Astrocyte (in vitro differentiated cells and primary cell): Measurements from ENCODE around the gene SMIM12. TPM values are rescaled to one million over a fixed set of nuclear protein-coding genes. Genes with fewer than 3 reads are reported as not detected.

Experiments
- DNase-seq: peaks from one replicate; pipeline ENCODE4 v3.0.0-alpha.2; 2010; ENCODE audit warnings: low read depth
- FAIRE-seq: peaks from 2 replicates; lab custom pipeline; 2011; peaks lifted over from hg19 to GRCh38; lab: Jason Lieb, UNC
- H2AFZ ChIP-seq: 2 replicates; pipeline ENCODE4 v1.6.0; 2012; ENCODE audit warnings: low read depth, low read length, inconsistent platforms
- H3K27ac ChIP-seq: 2 replicates; pipeline ENCODE4 v1.5.1; 2011; ENCODE audit warnings: low read depth, low read length, inconsistent platforms
- H3K27me3 ChIP-seq: 2 replicates; pipeline ENCODE4 v1.6.0; 2011; ENCODE audit warnings: low read length, inconsistent platforms; ENCODE audit not compliant: insufficient read depth
- H3K36me3 ChIP-seq: 2 replicates; pipeline ENCODE4 v1.5.1; 2011; ENCODE audit warnings: low read length, inconsistent platforms; ENCODE audit not compliant: insufficient read depth
- H3K4me1 ChIP-seq: 2 replicates; pipeline ENCODE4 v1.5.1; 2011; ENCODE audit warnings: low read length, inconsistent platforms; ENCODE audit not compliant: insufficient read depth
- H3K4me2 ChIP-seq: 2 replicates; pipeline ENCODE4 v1.6.0; 2012; ENCODE audit warnings: low read length, inconsistent platforms
- H3K4me3 ChIP-seq: 2 replicates; pipeline ENCODE4 v1.5.1; 2011; ENCODE audit warnings: low read depth, mild to moderate bottlenecking, low read length, inconsistent platforms; ENCODE audit not compliant: insufficient read depth
- H3K79me2 ChIP-seq: 2 replicates; pipeline ENCODE4 v1.6.0; 2012; ENCODE audit warnings: mild to moderate bottlenecking, low read length, inconsistent platforms; ENCODE audit not compliant: insufficient read depth
- H3K9ac ChIP-seq: 2 replicates; pipeline ENCODE4 v1.6.0; 2012; ENCODE audit warnings: mild to moderate bottlenecking, low read length, inconsistent platforms
- H3K9me3 ChIP-seq: 2 replicates; pipeline ENCODE4 v1.5.1; 2012; ENCODE audit warnings: low read depth, mild to moderate bottlenecking, low read length, inconsistent platforms; ENCODE audit not compliant: insufficient read depth
- H4K20me1 ChIP-seq: 2 replicates; pipeline ENCODE4 v1.6.0; 2012; ENCODE audit warnings: low read length, inconsistent platforms; ENCODE audit not compliant: insufficient read depth
- H3K27ac Mint-ChIP-seq: one replicate; pipeline ENCODE4 v1.8.0; 2021; ENCODE audit warnings: mild to moderate bottlenecking, mixed read lengths; ENCODE audit not compliant: unreplicated experiment
- H3K27me3 Mint-ChIP-seq: one replicate; pipeline ENCODE4 v1.8.0; 2021; ENCODE audit warnings: low read depth, mixed read lengths; ENCODE audit not compliant: unreplicated experiment
- H3K36me3 Mint-ChIP-seq: one replicate; pipeline ENCODE4 v1.8.0; 2021; ENCODE audit warnings: low read depth, mixed read lengths; ENCODE audit not compliant: unreplicated experiment
- H3K4me1 Mint-ChIP-seq: one replicate; pipeline ENCODE4 v1.8.0; 2021; ENCODE audit warnings: low read depth, mixed read lengths; ENCODE audit not compliant: unreplicated experiment
- H3K4me3 Mint-ChIP-seq: one replicate; pipeline ENCODE4 v1.8.0; 2021; ENCODE audit warnings: mild to moderate bottlenecking, moderate library complexity, mixed read lengths; ENCODE audit not compliant: unreplicated experiment
- H3K9me3 Mint-ChIP-seq: one replicate; pipeline ENCODE4 v1.8.0; 2021; ENCODE audit warnings: mild to moderate bottlenecking, mixed read lengths; ENCODE audit not compliant: unreplicated experiment
- CTCF ChIP-seq: IDR thresholded peaks from 2 replicates; pipeline ENCODE4 v1.5.1; 2011; ENCODE audit warnings: low read depth, mild to moderate bottlenecking, inconsistent platforms, low read length, moderate library complexity; ENCODE audit not compliant: insufficient read depth
- EZH2 ChIP-seq: IDR thresholded peaks from 2 replicates; pipeline ENCODE4 v1.6.1; 2012; ENCODE audit warnings: mild to moderate bottlenecking, low read length, inconsistent platforms; ENCODE audit not compliant: insufficient read depth
- total RNA-seq: library from RNA; stranded (reverse); gene quantifications from 2 replicates; pipeline ENCODE4 v1.2.1, GENCODE V29; 2021

The SMIM12 gene
- total RNA-seq, 1 donor from 2014 or later: 43.6 TPM

GRCh38 chr1:34874296-34874952, 14.9 kb upstream of the SMIM12 start:
- FAIRE-seq: no peak
- Histone ChIP-seq H3K79me2 (no peaks in the 10 kb centered on the region), H2AFZ (no peak overlapping the region), H3K9ac (no peak overlapping the region), H3K9me3 (no peaks in the 10 kb centered on the region), H3K4me2 (no peak overlapping the region), H3K36me3 (no peaks in the 10 kb centered on the region), H3K4me3 (no peak overlapping the region), H3K4me1 (no peaks in the 10 kb centered on the region), H4K20me1 (no peaks in the 10 kb centered on the region), H3K27ac (no peak overlapping the region), H3K27me3 (peaks cover 56% of the 10 kb centered on the region)
- no peaks in the 10 kb centered on the region for H3K9me3 Mint-ChIP-seq
- no peaks in the 10 kb centered on the region for H3K4me1 Mint-ChIP-seq
- DNase-seq: no peak
- H3K36me3 Mint-ChIP-seq: no peaks in the 10 kb centered on the region
- peaks cover 46% of the 10 kb centered on the region for H3K27me3 Mint-ChIP-seq
- no peak overlapping the region for H3K27ac Mint-ChIP-seq
- H3K4me3 Mint-ChIP-seq: no peak overlapping the region
- TF ChIP-seq CTCF: no peak
- TF ChIP-seq EZH2: no peak

- Histone ChIP-seq H3K36me3 (no peaks in the 10 kb centered on the region), H3K9me3 (no peaks in the 10 kb centered on the region), H3K27ac (no peak overlapping the region), H3K4me3 (no peak overlapping the region), H3K4me2 (no peak overlapping the region), H3K79me2 (no peaks in the 10 kb centered on the region), H2AFZ (no peak overlapping the region), H3K27me3 (peaks cover 58% of the 10 kb centered on the region), H3K9ac (no peak overlapping the region), H3K4me1 (no peaks in the 10 kb centered on the region), H4K20me1 (no peaks in the 10 kb centered on the region)
- no peaks in the 10 kb centered on the region for H3K9me3 Mint-ChIP-seq
- no peaks in the 10 kb centered on the region for H3K4me1 Mint-ChIP-seq
- peaks cover 57% of the 10 kb centered on the region for H3K27me3 Mint-ChIP-seq
- H3K27ac Mint-ChIP-seq: no peak overlapping the region
- DNase-seq (no peak), FAIRE-seq (no peak)
- H3K36me3 Mint-ChIP-seq: no peaks in the 10 kb centered on the region
- TF ChIP-seq CTCF (no peak), EZH2 (no peak)
- no peak overlapping the region for H3K4me3 Mint-ChIP-seq
Measured at GRCh38 chr1:34872133-34872503, 12.6 kb upstream of the SMIM12 start.

GRCh38 chr1:34871443-34872132, 12.0 kb upstream of the SMIM12 start:
- Histone ChIP-seq H4K20me1 (no peaks in the 10 kb centered on the region), H3K27me3 (peaks cover 54% of the 10 kb centered on the region), H3K79me2 (no peaks in the 10 kb centered on the region), H3K27ac (no peak overlapping the region), H3K36me3 (no peaks in the 10 kb centered on the region), H2AFZ (no peak overlapping the region), H3K9me3 (no peaks in the 10 kb centered on the region), H3K4me3 (no peak overlapping the region), H3K4me2 (no peak overlapping the region), H3K9ac (no peak overlapping the region), H3K4me1 (no peaks in the 10 kb centered on the region)
- no peak overlapping the region for H3K4me3 Mint-ChIP-seq
- FAIRE-seq (no peak), DNase-seq (no peak)
- no peak overlapping the region for H3K27ac Mint-ChIP-seq
- no peaks in the 10 kb centered on the region for H3K4me1 Mint-ChIP-seq
- H3K36me3 Mint-ChIP-seq: no peaks in the 10 kb centered on the region
- TF ChIP-seq EZH2: no peak
- no peak for TF ChIP-seq CTCF
- no peaks in the 10 kb centered on the region for H3K9me3 Mint-ChIP-seq
- peaks cover 52% of the 10 kb centered on the region for H3K27me3 Mint-ChIP-seq
